Glutamatergic neuron (in vitro differentiated cells): Measurements from ENCODE around the gene RB1. TPM values are rescaled to one million over a fixed set of nuclear protein-coding genes. Genes with fewer than 3 reads are reported as not detected.
A peak's percentile ranks its signal among the peaks of the same experiment; 100 is the strongest.

Experiments
- DNase-seq: peaks from one replicate; pipeline ENCODE4 v3.0.0; 2022
- H3K27ac Mint-ChIP-seq: one replicate; pipeline ENCODE4 v1.8.0; 2020; ENCODE audit warnings: mild to moderate bottlenecking, mixed read lengths, inconsistent platforms; ENCODE audit not compliant: unreplicated experiment
- H3K27me3 Mint-ChIP-seq: one replicate; pipeline ENCODE4 v1.8.0; 2020; ENCODE audit warnings: mild to moderate bottlenecking, moderate library complexity, mixed read lengths, inconsistent platforms; ENCODE audit not compliant: unreplicated experiment
- H3K36me3 Mint-ChIP-seq: one replicate; pipeline ENCODE4 v1.8.0; 2020; ENCODE audit warnings: mild to moderate bottlenecking, mixed read lengths, inconsistent platforms; ENCODE audit not compliant: unreplicated experiment
- H3K4me1 Mint-ChIP-seq: one replicate; pipeline ENCODE4 v1.8.0; 2020; ENCODE audit warnings: mild to moderate bottlenecking, low read depth, mixed read lengths, inconsistent platforms; ENCODE audit not compliant: unreplicated experiment
- H3K4me3 Mint-ChIP-seq: one replicate; pipeline ENCODE4 v1.8.0; 2020; ENCODE audit warnings: mild to moderate bottlenecking, mixed read lengths, inconsistent platforms; ENCODE audit not compliant: unreplicated experiment
- H3K9me3 Mint-ChIP-seq: one replicate; pipeline ENCODE4 v1.8.0; 2020; ENCODE audit warnings: mild to moderate bottlenecking, moderate library complexity, mixed read lengths, inconsistent platforms; ENCODE audit not compliant: unreplicated experiment
- total RNA-seq: library from RNA; stranded (reverse); fragmentation: NEBNext Ultra II Directional; extraction: Animal tissue kit (Norgen Biotek cat#: 25700); gene quantifications from one replicate; pipeline ENCODE4 v1.2.1, GENCODE V29; 2021; ENCODE audit not compliant: unreplicated experiment
- TF ChIP-seq, protein P1 (sequence below): fragments of 200-600 bp; sonication (generic); IDR thresholded peaks from one replicate; pipeline ENCODE4 v1.5.0; 2021; ENCODE audit not compliant: partially characterized antibody, unreplicated experiment

The RB1 gene
- total RNA-seq, 1 donor from 2014 or later = 50.3 TPM

- Mint-ChIP-seq H3K27ac (no peak overlapping the region), H3K27me3 (no peaks in the 10 kb centered on the region), H3K9me3 (no peaks in the 10 kb centered on the region), H3K4me3 (no peak overlapping the region), H3K36me3 (no peaks in the 10 kb centered on the region), H3K4me1 (no peaks in the 10 kb centered on the region)
- DNase-seq = no peak
- TF ChIP-seq, protein P1, sequence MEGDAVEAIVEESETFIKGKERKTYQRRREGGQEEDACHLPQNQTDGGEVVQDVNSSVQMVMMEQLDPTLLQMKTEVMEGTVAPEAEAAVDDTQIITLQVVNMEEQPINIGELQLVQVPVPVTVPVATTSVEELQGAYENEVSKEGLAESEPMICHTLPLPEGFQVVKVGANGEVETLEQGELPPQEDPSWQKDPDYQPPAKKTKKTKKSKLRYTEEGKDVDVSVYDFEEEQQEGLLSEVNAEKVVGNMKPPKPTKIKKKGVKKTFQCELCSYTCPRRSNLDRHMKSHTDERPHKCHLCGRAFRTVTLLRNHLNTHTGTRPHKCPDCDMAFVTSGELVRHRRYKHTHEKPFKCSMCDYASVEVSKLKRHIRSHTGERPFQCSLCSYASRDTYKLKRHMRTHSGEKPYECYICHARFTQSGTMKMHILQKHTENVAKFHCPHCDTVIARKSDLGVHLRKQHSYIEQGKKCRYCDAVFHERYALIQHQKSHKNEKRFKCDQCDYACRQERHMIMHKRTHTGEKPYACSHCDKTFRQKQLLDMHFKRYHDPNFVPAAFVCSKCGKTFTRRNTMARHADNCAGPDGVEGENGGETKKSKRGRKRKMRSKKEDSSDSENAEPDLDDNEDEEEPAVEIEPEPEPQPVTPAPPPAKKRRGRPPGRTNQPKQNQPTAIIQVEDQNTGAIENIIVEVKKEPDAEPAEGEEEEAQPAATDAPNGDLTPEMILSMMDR = no peak
Measured at GRCh38 chr13:48405875-48406274, 102.3 kb downstream of the RB1 start.

DNA sequence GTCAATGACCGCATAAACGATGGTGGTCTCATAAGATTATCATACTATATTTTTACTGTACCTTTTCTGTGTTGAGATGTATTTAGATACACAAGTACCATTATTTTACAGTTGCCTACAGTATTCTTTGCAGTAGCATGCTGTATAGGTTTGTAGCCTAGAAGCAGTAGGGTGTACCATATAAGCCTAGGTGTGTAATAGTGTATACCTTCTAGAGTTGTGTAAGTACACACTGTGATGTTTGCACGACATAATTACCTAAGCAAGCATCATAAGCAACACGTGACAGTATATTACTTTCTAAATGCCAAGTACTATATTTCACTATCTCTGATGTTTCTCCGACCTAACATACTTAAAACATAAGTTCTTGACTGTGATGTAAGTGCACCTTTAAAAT is 106.6 kb downstream of the RB1 start:
- no peak overlapping the region for H3K27ac Mint-ChIP-seq
- no peak for DNase-seq
- no peak overlapping the region for H3K4me3 Mint-ChIP-seq
- TF ChIP-seq, protein P1 = no peak
- H3K36me3 Mint-ChIP-seq = no peaks in the 10 kb centered on the region
- H3K4me1 Mint-ChIP-seq = peaks cover 14% of the 10 kb centered on the region
- H3K27me3 Mint-ChIP-seq = no peaks in the 10 kb centered on the region
- H3K9me3 Mint-ChIP-seq = no peaks in the 10 kb centered on the region

GRCh38 chr13:48411147-48411794 is 107.7 kb downstream of the RB1 start:
- H3K4me3 Mint-ChIP-seq = no peak overlapping the region
- TF ChIP-seq, protein P1 = no peak
- H3K36me3 Mint-ChIP-seq = peaks cover 7% of the 10 kb centered on the region
- DNase-seq = no peak
- H3K4me1 Mint-ChIP-seq = peaks cover 14% of the 10 kb centered on the region
- no peaks in the 10 kb centered on the region for H3K27me3 Mint-ChIP-seq
- no peak overlapping the region for H3K27ac Mint-ChIP-seq
- no peaks in the 10 kb centered on the region for H3K9me3 Mint-ChIP-seq

GRCh38 chr13:48411841-48412531 is 108.4 kb downstream of the RB1 start:
- no peak for DNase-seq
- Mint-ChIP-seq H3K9me3 (no peaks in the 10 kb centered on the region), H3K4me3 (peak overlapping the region; percentile 74), H3K36me3 (peaks cover 7% of the 10 kb centered on the region), H3K27ac (no peak overlapping the region), H3K4me1 (peaks cover 14% of the 10 kb centered on the region), H3K27me3 (no peaks in the 10 kb centered on the region)
- TF ChIP-seq, protein P1 = no peak

DNA sequence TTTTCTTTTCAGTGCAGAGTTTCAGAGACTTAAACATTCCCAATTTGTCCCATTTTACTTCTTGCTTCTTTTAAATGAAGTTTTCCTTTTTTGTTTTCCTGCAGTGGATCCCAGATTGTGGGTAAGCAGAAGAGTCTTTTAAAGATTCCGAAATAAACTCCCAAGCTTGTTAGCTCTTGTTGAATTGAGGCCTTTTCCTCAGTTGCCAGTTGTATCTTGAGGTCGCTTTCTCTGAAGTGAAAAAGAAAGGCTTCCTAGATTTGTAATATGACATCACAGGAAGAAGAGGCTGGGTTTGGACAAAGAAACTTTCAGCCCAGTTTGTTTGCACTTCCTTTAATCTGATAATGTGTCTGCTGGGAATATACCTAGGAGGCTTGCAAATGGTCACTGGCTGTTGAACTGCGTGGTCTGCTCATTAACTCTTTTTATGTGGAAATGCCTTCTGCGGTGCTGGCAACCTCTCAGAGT is 109.4 kb downstream of the RB1 start, which contains the start of gene LPAR6:
TSS of gene LPAR6 (minus strand) at position 233 of the 471 bp plus-strand sequence. CDS start 690 bp downstream, outside the sequence.
- no peak for DNase-seq
- TF ChIP-seq, protein P1 = no peak
- H3K9me3 Mint-ChIP-seq = no peaks in the 10 kb centered on the region

More for the DNA sequence above, 109.4 kb downstream of the RB1 start, which contains the start of gene LPAR6:
- Mint-ChIP-seq H3K27me3 (no peaks in the 10 kb centered on the region), H3K4me3 (peak within 1 kb of the TSS; percentile 74), H3K4me1 (peaks cover 14% of the 10 kb centered on the region), H3K27ac (no peak within 1 kb of the TSS), H3K36me3 (peaks cover 16% of the 10 kb centered on the region)
